Trophoblast cell (in vitro differentiated cells and primary cell): Measurements from ENCODE around the gene PNPLA1.

Experiments used
- DNase-seq, 2 donors: peaks; one replicate each; pipeline ENCODE4 v3.0.0-alpha.2; 2016
- H2AFZ ChIP-seq: 2 replicates; pipeline ENCODE4 v1.6.1; 2013; ENCODE audit warnings: low read length, moderate library complexity, mild to moderate bottlenecking; ENCODE audit not compliant: insufficient read depth, poor library complexity
- H2AK5ac ChIP-seq: 2 replicates; pipeline ENCODE4 v1.6.1; 2013; ENCODE audit warnings: mild to moderate bottlenecking, low read length
- H2BK120ac ChIP-seq: 2 replicates; pipeline ENCODE4 v1.6.1; 2013; ENCODE audit warnings: low read length, mild to moderate bottlenecking, moderate library complexity; ENCODE audit not compliant: insufficient read depth, poor library complexity
- H2BK12ac ChIP-seq: 2 replicates; pipeline ENCODE4 v1.6.1; 2013; ENCODE audit warnings: mild to moderate bottlenecking, low read length, moderate library complexity
- H2BK5ac ChIP-seq: 2 replicates; pipeline ENCODE4 v1.6.1; 2013; ENCODE audit warnings: low read length, low read depth, moderate library complexity, mild to moderate bottlenecking; ENCODE audit not compliant: poor library complexity
- H3K14ac ChIP-seq: 2 replicates; pipeline ENCODE4 v1.6.1; 2013; ENCODE audit warnings: mild to moderate bottlenecking, low read length
- H3K18ac ChIP-seq: 2 replicates; pipeline ENCODE4 v1.6.1; 2013; ENCODE audit warnings: mild to moderate bottlenecking, low read length
- H3K23ac ChIP-seq: 2 replicates; pipeline ENCODE4 v1.6.1; 2013; ENCODE audit warnings: low read length
- H3K27ac ChIP-seq: 2 replicates; pipeline ENCODE4 v1.5.1; 2013; ENCODE audit warnings: low read depth, mild to moderate bottlenecking, inconsistent platforms, low read length, moderate library complexity
- H3K27me3 ChIP-seq: 2 replicates; pipeline ENCODE4 v1.6.1; 2013; ENCODE audit warnings: inconsistent platforms, mild to moderate bottlenecking, low read length, moderate library complexity; ENCODE audit not compliant: insufficient read depth
- H3K36me3 ChIP-seq, 2 experiments: 1 replicate in 1 of 2; 2 replicates in 1 of 2; pipeline ENCODE4 v1.6.1; 2013; ENCODE audit warnings: low read length in 2 of 2, mild to moderate bottlenecking in 2 of 2, moderate library complexity in 1 of 2; ENCODE audit not compliant: insufficient read depth in 2 of 2, control insufficient read depth in 1 of 2
- H3K4ac ChIP-seq: 2 replicates; pipeline ENCODE4 v1.6.1; 2013; ENCODE audit warnings: low read depth, mild to moderate bottlenecking, low read length, moderate library complexity
- H3K4me1 ChIP-seq, 2 experiments: 1 replicate in 1 of 2; 2 replicates in 1 of 2; pipeline ENCODE4 v1.6.1; 2013; ENCODE audit warnings: low read length in 2 of 2, mild to moderate bottlenecking in 2 of 2, moderate library complexity in 1 of 2; ENCODE audit not compliant: insufficient read depth in 2 of 2, control insufficient read depth in 1 of 2
- H3K4me2 ChIP-seq: 2 replicates; pipeline ENCODE4 v1.6.1; 2013; ENCODE audit warnings: inconsistent platforms, mild to moderate bottlenecking, low read length, moderate library complexity
- H3K4me3 ChIP-seq: 2 replicates; pipeline ENCODE4 v1.5.1; 2013; ENCODE audit warnings: mild to moderate bottlenecking, low read depth, low read length, inconsistent platforms
- H3K79me1 ChIP-seq: one replicate; pipeline ENCODE4 v1.6.1; 2013; ENCODE audit warnings: low read length
- H3K79me2 ChIP-seq: 2 replicates; pipeline ENCODE4 v1.6.1; 2013; ENCODE audit warnings: low read length, mild to moderate bottlenecking; ENCODE audit not compliant: control insufficient read depth, insufficient read depth, poor library complexity
- H3K9ac ChIP-seq: 2 replicates; pipeline ENCODE4 v1.6.1; 2013; ENCODE audit warnings: mild to moderate bottlenecking, low read length
- H3K9me3 ChIP-seq: 2 replicates; pipeline ENCODE4 v1.6.1; 2013; ENCODE audit warnings: low read depth, mild to moderate bottlenecking, control low read depth, inconsistent platforms, low read length; ENCODE audit not compliant: insufficient read depth
- H4K12ac ChIP-seq: 2 replicates; pipeline ENCODE4 v1.6.1; 2013; ENCODE audit warnings: low read depth, mild to moderate bottlenecking, low read length, moderate library complexity
- H4K8ac ChIP-seq: 2 replicates; pipeline ENCODE4 v1.6.1; 2013; ENCODE audit warnings: low read depth, mild to moderate bottlenecking, low read length, moderate library complexity
- H4K91ac ChIP-seq: one replicate; pipeline ENCODE4 v1.6.1; 2013; ENCODE audit warnings: low read depth, mild to moderate bottlenecking, low read length, moderate library complexity
- WGBS: extraction: QIAGEN DNeasy Blood & Tissue Kit; methylation state at CpG from one replicate; pipeline ENCODE4 v1.1.7; 2013; ENCODE audit warnings: missing lambda C conversion rate; ENCODE audit not compliant: insufficient read length, insufficient coverage; ENCODE audit errors: extremely low coverage; 5-methylcytosine and 5-hydroxymethylcytosine counted together

Gene PNPLA1

GRCh38 chr6:36229223-36229622 lies 40.6 kb upstream of the PNPLA1 start:
- no peaks in the 10 kb centered on the region for H3K4me1 ChIP-seq
- WGBS: no CpG with 5 or more reads among the region's 5 CpGs
- no peak overlapping the region for H2BK120ac ChIP-seq

GRCh38 chr6:36230371-36230770 lies 39.5 kb upstream of the PNPLA1 start:
- H2AK5ac ChIP-seq: no peak overlapping the region
- no peak overlapping the region for H4K12ac ChIP-seq
- H3K79me2 ChIP-seq: no peaks in the 10 kb centered on the region
- DNase-seq: no peak
- no peak overlapping the region for H3K4me3 ChIP-seq
- no CpG with 5 or more reads among the region's 11 CpGs for WGBS
- H3K4ac ChIP-seq: no peak overlapping the region
- H3K4me2 ChIP-seq: no peak overlapping the region
- H3K23ac ChIP-seq: no peak overlapping the region
- H3K9ac ChIP-seq: no peak overlapping the region
- H4K91ac ChIP-seq: no peak overlapping the region
- H3K36me3 ChIP-seq: peaks cover 38 to 56% of the 10 kb centered on the region in 2 experiments
- no peak overlapping the region for H4K8ac ChIP-seq
- H3K18ac ChIP-seq: no peak overlapping the region
- no peak overlapping the region for H2BK120ac ChIP-seq
- H3K27ac ChIP-seq: no peak overlapping the region
- no peaks in the 10 kb centered on the region for H3K79me1 ChIP-seq
- no peak overlapping the region for H2BK12ac ChIP-seq
- H3K9me3 ChIP-seq: peaks cover 3% of the 10 kb centered on the region
- H2AFZ ChIP-seq: no peak overlapping the region
- H3K4me1 ChIP-seq: no peaks in the 10 kb centered on the region
- no peak overlapping the region for H3K14ac ChIP-seq
- H2BK5ac ChIP-seq: no peak overlapping the region
- no peaks in the 10 kb centered on the region for H3K27me3 ChIP-seq

More at GRCh38 chr6:36229223-36229622, 40.6 kb upstream of the PNPLA1 start:
- Histone ChIP-seq H3K23ac (no peak overlapping the region), H3K14ac (no peak overlapping the region), H4K12ac (no peak overlapping the region), H3K36me3 (peaks cover 45 to 66% of the 10 kb centered on the region in 2 experiments), H3K4me2 (no peak overlapping the region), H2BK12ac (no peak overlapping the region), H3K9me3 (peaks cover 3% of the 10 kb centered on the region), H3K18ac (no peak overlapping the region), H3K27ac (no peak overlapping the region), H4K91ac (no peak overlapping the region), H3K4ac (no peak overlapping the region), H3K9ac (no peak overlapping the region), H4K8ac (no peak overlapping the region), H3K4me3 (no peak overlapping the region), H2AK5ac (no peak overlapping the region), H3K79me1 (no peaks in the 10 kb centered on the region), H2AFZ (no peak overlapping the region), H3K79me2 (no peaks in the 10 kb centered on the region), H2BK5ac (no peak overlapping the region), H3K27me3 (no peaks in the 10 kb centered on the region)
- no peak for DNase-seq

- no peaks in the 10 kb centered on the region for H3K4me1 ChIP-seq
These were observed 37.7 kb upstream of the PNPLA1 start for GRCh38 chr6:36232172-36232571.

GRCh38 chr6:36235309-36235708 lies 34.6 kb upstream of the PNPLA1 start:
- Histone ChIP-seq H3K23ac (no peak overlapping the region), H3K79me2 (no peaks in the 10 kb centered on the region), H4K12ac (no peak overlapping the region)

More at GRCh38 chr6:36232172-36232571, 37.7 kb upstream of the PNPLA1 start:
- no CpG with 5 or more reads among the region's 4 CpGs for WGBS
- H2BK5ac ChIP-seq: no peak overlapping the region
- H3K79me1 ChIP-seq: no peaks in the 10 kb centered on the region
- H3K9me3 ChIP-seq: peaks cover 3% of the 10 kb centered on the region
- no peaks in the 10 kb centered on the region for H3K79me2 ChIP-seq
- no peak overlapping the region for H3K23ac ChIP-seq
- no peak overlapping the region for H2BK120ac ChIP-seq
- no peak overlapping the region for H3K4me2 ChIP-seq
- no peak overlapping the region for H3K4ac ChIP-seq
- peaks cover 38 to 56% of the 10 kb centered on the region in 2 experiments for H3K36me3 ChIP-seq
- no peak overlapping the region for H4K91ac ChIP-seq
- H2AFZ ChIP-seq: no peak overlapping the region
- no peak overlapping the region for H2AK5ac ChIP-seq
- no peak overlapping the region for H3K9ac ChIP-seq
- H3K27ac ChIP-seq: no peak overlapping the region
- no peak overlapping the region for H4K12ac ChIP-seq
- no peak overlapping the region for H3K4me3 ChIP-seq
- no peak overlapping the region for H3K14ac ChIP-seq
- no peak overlapping the region for H3K18ac ChIP-seq
- no peak overlapping the region for H2BK12ac ChIP-seq
- DNase-seq: no peak
- no peaks in the 10 kb centered on the region for H3K27me3 ChIP-seq
- H4K8ac ChIP-seq: no peak overlapping the region

More at GRCh38 chr6:36235309-36235708, 34.6 kb upstream of the PNPLA1 start:
- H2BK120ac ChIP-seq: no peak overlapping the region
- H3K9ac ChIP-seq: no peak overlapping the region
- H3K36me3 ChIP-seq: peaks cover 19 to 27% of the 10 kb centered on the region in 2 experiments
- DNase-seq: no peak
- peaks cover 3% of the 10 kb centered on the region for H3K9me3 ChIP-seq
- no peak overlapping the region for H3K4me2 ChIP-seq
- no peak overlapping the region for H2BK12ac ChIP-seq
- no peak overlapping the region for H3K4ac ChIP-seq
- no peak overlapping the region for H4K91ac ChIP-seq
- no peak overlapping the region for H3K18ac ChIP-seq
- H3K4me1 ChIP-seq: no peaks in the 10 kb centered on the region
- no peak overlapping the region for H2BK5ac ChIP-seq
- no peak overlapping the region for H2AK5ac ChIP-seq
- H2AFZ ChIP-seq: no peak overlapping the region
- WGBS: no CpG with 5 or more reads among the region's 3 CpGs
- no peaks in the 10 kb centered on the region for H3K79me1 ChIP-seq
- no peak overlapping the region for H3K4me3 ChIP-seq
- no peak overlapping the region for H3K14ac ChIP-seq
- no peak overlapping the region for H3K27ac ChIP-seq
- H3K27me3 ChIP-seq: no peaks in the 10 kb centered on the region
- no peak overlapping the region for H4K8ac ChIP-seq
